Large intestine (tissue), 12 donors: ENCODE measurements around the gene TAF11L4. TPM values are rescaled to one million over a fixed set of nuclear protein-coding genes. Genes with fewer than 3 reads are reported as not detected.
"Not testable (repeated sequence)": the region's sequence is repeated elsewhere in the genome, so short reads cannot be mapped to it uniquely, and the experiment has no call there.

ENCODE experiments used
- DNase-seq, 2 donors: peaks; one replicate each; pipeline versions ENCODE4 v3.0.0 to v3.0.0-alpha.2; 2013
- H3K27ac ChIP-seq: one replicate; pipeline ENCODE4 v1.5.1; 2013; ENCODE audit warnings: low read length
- H3K27me3 ChIP-seq: 2 replicates; pipeline ENCODE4 v1.6.1; 2013; ENCODE audit warnings: low read length; ENCODE audit not compliant: control insufficient read depth, insufficient read depth
- H3K36me3 ChIP-seq: 2 replicates; pipeline ENCODE4 v1.6.1; 2013; ENCODE audit warnings: low read length; ENCODE audit not compliant: control insufficient read depth, insufficient read depth
- H3K4me1 ChIP-seq: one replicate; pipeline ENCODE4 v1.6.1; 2013; ENCODE audit warnings: low read length; ENCODE audit not compliant: control insufficient read depth, insufficient read depth
- H3K4me3 ChIP-seq: one replicate; pipeline ENCODE4 v1.5.1; 2013; ENCODE audit warnings: low read length
- H3K9me3 ChIP-seq: one replicate; pipeline ENCODE4 v1.6.1; 2013; ENCODE audit warnings: mild to moderate bottlenecking, low read depth, low read length, moderate library complexity; ENCODE audit not compliant: control insufficient read depth
- WGBS: methylation state at CpG from one replicate; pipeline ENCODE4 v1.1.5; 2013; ENCODE audit warnings: low lambda C conversion rate; ENCODE audit not compliant: insufficient coverage; 5-methylcytosine and 5-hydroxymethylcytosine counted together
- long read RNA-seq, 11 donors: transcript quantifications; one replicate each; lab custom pipeline, GENCODE V29; 2026
- polyA plus RNA-seq: library from polyadenylated mRNA; unstranded; fragments of 120-200 nt; gene quantifications from one replicate; pipeline ENCODE4 v1.2.1, GENCODE V29; 2013

Gene TAF11L4
- polyA plus RNA-seq = not detected
- long read RNA-seq, donor 1 = 0 reads
- long read RNA-seq, donor 2 = 0 reads
- long read RNA-seq, donor 3 = 0 reads
- long read RNA-seq, donor 4 = 0 reads
- long read RNA-seq, donor 5 = 0 reads
- long read RNA-seq, donor 6 = 0 reads
- long read RNA-seq, donor 7 = 0 reads
- long read RNA-seq, donor 8 = 0 reads
- long read RNA-seq, donor 9 = 0 reads
- long read RNA-seq, donor 10 = 0 reads
- long read RNA-seq, donor 11 = 0 reads

GRCh38 chr5:17521501-17521900, at the start of gene TAF11L4:
TAF11L4 (plus strand) TSS chr5:17521801.
- H3K27ac ChIP-seq, DNase-seq, H3K4me3 ChIP-seq, H3K27me3 ChIP-seq, H3K4me1 ChIP-seq, H3K9me3 ChIP-seq, H3K36me3 ChIP-seq: not testable (repeated sequence)
- WGBS = no CpG with 5 or more reads among the region's 15 CpGs

GRCh38 chr5:17475064-17475463, 46.5 kb upstream of the TAF11L4 start:
- H3K4me3 ChIP-seq, DNase-seq, H3K4me1 ChIP-seq, H3K9me3 ChIP-seq, H3K36me3 ChIP-seq, H3K27me3 ChIP-seq, H3K27ac ChIP-seq: not testable (repeated sequence)

- Histone ChIP-seq H3K27ac (no peak overlapping the region), H3K4me3 (no peak overlapping the region), H3K9me3 (no peaks in the 10 kb centered on the region), H3K36me3 (no peaks in the 10 kb centered on the region), H3K4me1 (no peaks in the 10 kb centered on the region), H3K27me3 (no peaks in the 10 kb centered on the region)
- DNase-seq = no peak
- 100% methylated on average over 1 of the region's 3 CpGs for WGBS
These were observed 44.6 kb upstream of the TAF11L4 start for GRCh38 chr5:17477043-17477442.

GRCh38 chr5:17477573-17478265, 43.9 kb upstream of the TAF11L4 start:
- Histone ChIP-seq H3K4me1 (no peaks in the 10 kb centered on the region), H3K27me3 (no peaks in the 10 kb centered on the region), H3K4me3 (no peak overlapping the region), H3K36me3 (no peaks in the 10 kb centered on the region), H3K9me3 (no peaks in the 10 kb centered on the region), H3K27ac (no peak overlapping the region)
- no CpG with 5 or more reads among the region's 7 CpGs for WGBS
- DNase-seq = no peak

- DNase-seq = no peak
- Histone ChIP-seq H3K27me3 (no peaks in the 10 kb centered on the region), H3K36me3 (no peaks in the 10 kb centered on the region), H3K4me3 (no peak overlapping the region), H3K27ac (no peak overlapping the region), H3K4me1 (no peaks in the 10 kb centered on the region), H3K9me3 (no peaks in the 10 kb centered on the region)
- WGBS = 100% methylated on average over 1 of the region's 4 CpGs
These were observed 40.2 kb upstream of the TAF11L4 start for GRCh38 chr5:17481378-17481777.

GRCh38 chr5:17482790-17483189, 38.8 kb upstream of the TAF11L4 start:
- DNase-seq = no peak
- no peaks in the 10 kb centered on the region for H3K27me3 ChIP-seq
- no peak overlapping the region for H3K27ac ChIP-seq
- no CpG with 5 or more reads among the region's 2 CpGs for WGBS
- H3K4me3 ChIP-seq = no peak overlapping the region
- no peaks in the 10 kb centered on the region for H3K36me3 ChIP-seq
- H3K9me3 ChIP-seq = no peaks in the 10 kb centered on the region
- no peaks in the 10 kb centered on the region for H3K4me1 ChIP-seq

GRCh38 chr5:17486464-17487173, 35.0 kb upstream of the TAF11L4 start:
- WGBS = no CpG with 5 or more reads among the region's 10 CpGs
- not testable (repeated sequence) for H3K27me3 ChIP-seq, H3K27ac ChIP-seq, DNase-seq, H3K4me1 ChIP-seq, H3K4me3 ChIP-seq, H3K36me3 ChIP-seq, H3K9me3 ChIP-seq

GRCh38 chr5:17487174-17487512, 34.5 kb upstream of the TAF11L4 start:
- no peak for DNase-seq
- Histone ChIP-seq H3K27me3 (no peaks in the 10 kb centered on the region), H3K4me3 (no peak overlapping the region), H3K36me3 (no peaks in the 10 kb centered on the region), H3K27ac (no peak overlapping the region), H3K9me3 (peaks cover 7% of the 10 kb centered on the region), H3K4me1 (no peaks in the 10 kb centered on the region)
- no CpG with 5 or more reads among the region's 1 CpG for WGBS

- not testable (repeated sequence) for H3K27me3 ChIP-seq, DNase-seq, H3K36me3 ChIP-seq, H3K4me3 ChIP-seq, H3K27ac ChIP-seq, H3K9me3 ChIP-seq, H3K4me1 ChIP-seq
- 100% methylated on average over 1 of the region's 23 CpGs for WGBS
These were observed 30.3 kb upstream of the TAF11L4 start for GRCh38 chr5:17491257-17491656.

GRCh38 chr5:17492770-17493169, 28.8 kb upstream of the TAF11L4 start:
- Histone ChIP-seq H3K9me3 (peaks cover 7% of the 10 kb centered on the region), H3K27ac (no peak overlapping the region), H3K36me3 (no peaks in the 10 kb centered on the region), H3K27me3 (no peaks in the 10 kb centered on the region), H3K4me3 (no peak overlapping the region), H3K4me1 (no peaks in the 10 kb centered on the region)
- 96% methylated on average over 3 of the region's 3 CpGs for WGBS
- no peak for DNase-seq
